ENCODE results near the gene NOL11.

DNA sequence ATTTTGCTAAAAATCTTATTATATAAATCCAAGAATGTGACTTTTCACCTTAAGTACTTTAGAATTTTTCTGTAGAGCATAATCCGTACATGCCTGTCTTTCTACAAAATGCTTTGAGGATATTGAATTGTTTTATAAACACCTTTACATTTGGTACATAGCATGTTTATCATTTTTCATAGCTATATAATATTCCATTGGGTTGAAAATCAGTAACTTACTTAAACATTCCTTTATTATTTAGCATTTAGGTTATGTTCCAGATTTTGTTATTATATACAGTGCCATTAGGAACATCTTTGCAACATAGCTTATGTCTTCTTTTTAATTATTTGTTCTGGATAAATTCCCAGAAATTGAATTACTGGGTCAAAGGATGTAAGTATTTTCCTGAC is 17.0 kb upstream of the NOL11 start:
- no peak for TF ChIP-seq POLR2A (IDR thresholded peaks at IDR 0.05)
- no peak for TF ChIP-seq CTCF (IDR thresholded peaks at IDR 0.05)
- no peak for TF ChIP-seq POLR2AphosphoS5 (IDR thresholded peaks at IDR 0.05)
